ENCODE results near the gene DNM3.

The DNM3 gene

GRCh38 chr1:171911506-171911905 lies 70.2 kb downstream of the DNM3 start:
- TF ChIP-seq CTCF (IDR thresholded peaks at IDR 0.05; ENCODE audit: low read length, missing control alignments): no peak
- no peak overlapping the region for H3K4me3 ChIP-seq (replicated peaks; ENCODE audit: low read depth, low read length)
- DNase-seq (ENCODE audit: low read depth): peak; percentile 28

DNA sequence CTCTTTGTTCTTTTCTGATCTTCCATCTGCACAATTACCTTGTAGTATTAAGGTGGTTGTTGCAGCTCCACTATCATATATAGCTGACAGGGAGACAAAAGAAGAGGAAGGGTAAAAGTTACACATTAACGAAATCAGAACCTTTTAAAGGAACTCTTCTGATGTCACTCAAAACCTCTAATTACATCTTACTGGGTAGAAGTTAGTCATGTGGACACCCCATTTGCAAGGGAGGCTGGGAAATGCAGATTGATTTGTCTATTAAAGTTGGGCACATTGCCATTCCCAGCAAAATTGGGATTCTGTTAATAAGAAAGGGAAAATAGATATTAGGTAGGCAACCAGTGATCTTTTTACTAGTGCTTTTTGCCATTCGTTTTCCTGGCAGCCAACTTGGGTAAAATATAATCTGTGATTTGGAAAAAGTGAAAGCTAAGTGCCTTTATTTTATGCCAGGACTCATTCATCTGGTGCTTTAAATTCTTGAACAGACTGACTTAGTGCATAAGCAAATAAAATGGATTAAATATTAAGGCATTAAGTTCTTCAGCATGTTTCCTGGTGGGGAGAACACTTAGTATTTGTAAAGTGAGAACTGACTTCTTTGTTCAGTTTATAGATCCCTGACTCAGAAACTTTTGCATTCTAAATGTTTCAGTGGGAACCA lies 71.3 kb downstream of the DNM3 start:
- DNase-seq (ENCODE audit: low read depth): no peak
- no peak overlapping the region for H3K4me3 ChIP-seq (replicated peaks; ENCODE audit: low read depth, low read length)
- no peak for TF ChIP-seq CTCF (IDR thresholded peaks at IDR 0.05; ENCODE audit: low read length, missing control alignments)

GRCh38 chr1:171913385-171913784 lies 72.1 kb downstream of the DNM3 start:
- TF ChIP-seq CTCF (IDR thresholded peaks at IDR 0.05; ENCODE audit: low read length, missing control alignments): no peak
- H3K4me3 ChIP-seq (replicated peaks; ENCODE audit: low read depth, low read length): no peak overlapping the region
- peak; percentile 57 for DNase-seq (ENCODE audit: low read depth)

- no peak for DNase-seq (ENCODE audit: low read depth)
- no peak for TF ChIP-seq CTCF (IDR thresholded peaks at IDR 0.05; ENCODE audit: low read length, missing control alignments)
- H3K4me3 ChIP-seq (replicated peaks; ENCODE audit: low read depth, low read length): no peak overlapping the region
Measured at GRCh38 chr1:171916315-171916771, 75.0 kb downstream of the DNM3 start.

GRCh38 chr1:171917331-171917730 lies 76.0 kb downstream of the DNM3 start:
- no peak overlapping the region for H3K4me3 ChIP-seq (replicated peaks; ENCODE audit: low read depth, low read length)
- no peak for DNase-seq (ENCODE audit: low read depth)
- no peak for TF ChIP-seq CTCF (IDR thresholded peaks at IDR 0.05; ENCODE audit: low read length, missing control alignments)

DNA sequence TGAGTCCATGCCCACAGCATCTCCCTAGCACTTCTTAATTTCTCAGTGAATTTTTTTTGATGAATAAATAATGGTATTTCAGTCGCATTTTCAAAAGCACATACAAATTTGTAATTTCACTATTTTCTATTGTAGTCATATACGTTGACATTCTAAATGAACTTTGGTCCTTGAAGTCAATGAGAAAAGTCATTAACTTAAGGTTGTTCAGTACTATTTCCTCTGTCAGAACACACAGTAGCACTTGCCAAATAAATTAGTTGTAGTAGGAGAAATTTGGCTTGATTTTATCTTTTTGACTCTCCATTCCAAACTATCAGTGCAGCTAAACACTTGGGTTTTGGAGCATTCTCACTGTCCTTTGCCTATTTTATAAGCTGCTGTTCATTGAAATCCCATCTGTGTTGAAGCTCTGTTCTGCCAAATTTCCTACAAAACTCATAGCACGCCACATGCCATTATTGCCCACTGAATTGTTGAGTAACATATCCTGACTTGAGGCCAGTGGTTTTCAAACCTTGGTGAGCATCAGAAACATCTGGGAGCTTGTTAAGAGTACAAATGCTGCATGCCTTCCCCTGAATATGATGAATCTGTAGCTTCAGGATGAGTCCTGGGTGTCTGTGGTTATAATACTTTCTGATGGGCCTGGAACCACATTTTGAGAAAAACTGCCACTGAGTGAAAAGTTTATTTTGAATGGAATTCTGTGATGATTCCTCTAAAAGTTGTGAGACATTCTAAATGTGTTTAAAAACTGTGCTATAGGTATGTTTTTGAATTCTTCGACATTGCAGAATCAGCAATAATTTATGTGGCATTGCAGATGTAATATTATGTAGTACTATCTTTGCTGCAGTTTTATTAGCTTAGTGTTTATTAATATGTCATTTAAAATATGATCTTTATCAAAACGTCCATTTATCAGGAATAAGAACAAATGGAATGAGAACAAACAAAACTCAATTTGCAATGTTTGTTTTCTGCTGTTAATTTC lies 78.9 kb downstream of the DNM3 start:
- no peak for DNase-seq (ENCODE audit: low read depth)
- TF ChIP-seq CTCF (IDR thresholded peaks at IDR 0.05; ENCODE audit: low read length, missing control alignments): no peak
- H3K4me3 ChIP-seq (replicated peaks; ENCODE audit: low read depth, low read length): no peak overlapping the region
